HG03575 (cell line): ENCODE data around the gene RIN3.

Source experiments
- ATAC-seq: cut with Tn5 transposase; IDR thresholded peaks from one replicate; pipeline ENCODE4 v1.9.1; 2021; ENCODE audit not compliant: unreplicated experiment, insufficient number of reproducible peaks, low FRiP score; ENCODE audit errors: extremely low read depth

RIN3 gene

DNA sequence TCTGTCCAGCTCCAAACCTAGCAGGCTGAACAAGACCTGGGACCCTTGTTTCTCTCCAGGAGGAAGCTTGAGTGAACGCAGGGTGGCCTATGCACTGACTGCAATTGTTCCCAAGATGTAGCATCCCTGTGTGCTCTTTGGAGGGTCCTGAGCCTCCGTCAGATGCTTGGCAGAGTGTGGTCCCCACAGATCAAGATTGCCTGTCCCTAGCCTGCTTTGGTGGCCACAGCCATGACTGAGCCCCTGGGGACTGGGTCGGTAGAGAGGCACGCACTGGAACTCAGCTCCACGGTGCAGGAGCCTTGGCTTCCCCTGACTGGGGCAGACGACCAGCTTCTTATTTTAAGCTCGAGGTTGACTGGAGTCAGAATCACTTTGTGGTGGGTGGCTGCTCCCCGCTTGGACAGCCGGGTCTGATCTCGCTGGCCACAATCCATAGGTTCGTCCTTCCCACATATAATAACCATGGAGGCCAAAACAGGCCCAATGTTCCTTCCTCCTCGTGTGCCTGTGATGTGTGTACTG, 137.1 kb downstream of the RIN3 start:
- no peak for ATAC-seq

- no peak for ATAC-seq
Observed at GRCh38 chr14:92651106-92651757, 137.7 kb downstream of the RIN3 start.

GRCh38 chr14:92651758-92652406, 138.3 kb downstream of the RIN3 start:
- ATAC-seq: no peak

GRCh38 chr14:92652413-92653151, 139.0 kb downstream of the RIN3 start:
- ATAC-seq: no peak

DNA sequence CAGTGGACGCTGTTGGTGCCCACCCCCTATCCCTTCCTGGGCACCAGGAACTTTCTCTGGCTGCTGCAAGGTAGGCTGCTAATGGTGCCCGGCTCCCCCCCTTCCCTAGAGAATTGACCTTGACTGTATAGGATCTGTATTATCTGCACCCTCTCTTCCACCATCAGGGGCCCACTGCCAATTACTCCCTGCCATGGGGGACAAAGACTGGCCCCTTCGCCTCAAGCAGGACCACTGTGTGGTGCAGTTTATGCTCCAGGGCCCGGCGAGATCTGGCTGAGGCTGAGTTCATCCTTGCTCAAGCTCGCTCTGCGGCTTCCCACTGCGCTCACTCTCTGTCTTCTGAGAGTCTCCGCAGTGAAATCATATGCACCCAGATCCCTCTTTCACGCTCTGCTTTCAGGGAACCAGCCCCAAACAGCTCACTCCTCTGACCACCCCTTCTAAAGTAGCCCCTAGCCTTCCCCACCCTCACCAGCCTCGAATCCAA, 139.6 kb downstream of the RIN3 start:
- ATAC-seq: no peak

- no peak for ATAC-seq
Observed at GRCh38 chr14:92654239-92654901, 140.8 kb downstream of the RIN3 start.

GRCh38 chr14:92655419-92656201, 142.0 kb downstream of the RIN3 start:
- ATAC-seq: no peak

- no peak for ATAC-seq
Observed at GRCh38 chr14:92656306-92657081, 142.9 kb downstream of the RIN3 start.

- no peak for ATAC-seq
Observed at GRCh38 chr14:92657457-92658142, 144.0 kb downstream of the RIN3 start.

- ATAC-seq: no peak
Observed at GRCh38 chr14:92658160-92658559, 144.6 kb downstream of the RIN3 start.

GRCh38 chr14:92658684-92659083, 145.1 kb downstream of the RIN3 start:
- no peak for ATAC-seq

GRCh38 chr14:92659765-92660561, 146.4 kb downstream of the RIN3 start:
- no peak for ATAC-seq

- no peak for ATAC-seq
Observed at GRCh38 chr14:92660571-92660970, 147.0 kb downstream of the RIN3 start.

- no peak for ATAC-seq
Observed at GRCh38 chr14:92663049-92663448, 149.5 kb downstream of the RIN3 start.

- no peak for ATAC-seq
Observed at GRCh38 chr14:92665661-92666110, 152.1 kb downstream of the RIN3 start.

- no peak for ATAC-seq
Observed at GRCh38 chr14:92666251-92666650, 152.7 kb downstream of the RIN3 start.
